ENCODE measurements around the gene RNF133.

RNF133 gene

GRCh38 chr7:122699017-122699416 is at the start of gene RNF133:
Gene RNF133, minus strand, starts transcription at chr7:122699117. Its CDS starts 199 bp downstream, at chr7:122698918.
- DNase-seq = no peak

- no peak for DNase-seq
These were observed 49.3 kb upstream of the RNF133 start for GRCh38 chr7:122748195-122748594.

- DNase-seq = no peak
These were observed 48.0 kb upstream of the RNF133 start for GRCh38 chr7:122746948-122747347.

- DNase-seq = no peak
These were observed 44.3 kb upstream of the RNF133 start for GRCh38 chr7:122743211-122743610.

GRCh38 chr7:122738947-122739346 is 40.0 kb upstream of the RNF133 start:
- no peak for DNase-seq

- no peak for DNase-seq
These were observed 37.3 kb upstream of the RNF133 start for GRCh38 chr7:122736183-122736582.

- no peak for DNase-seq
These were observed 28.8 kb upstream of the RNF133 start for GRCh38 chr7:122727759-122728158.

GRCh38 chr7:122727354-122727753 is 28.4 kb upstream of the RNF133 start:
- no peak for DNase-seq

GRCh38 chr7:122726881-122727280 is 28.0 kb upstream of the RNF133 start:
- no peak for DNase-seq

- no peak for DNase-seq
These were observed 25.4 kb upstream of the RNF133 start for GRCh38 chr7:122724366-122724765.

- no peak for DNase-seq
These were observed 20.2 kb upstream of the RNF133 start for GRCh38 chr7:122719010-122719578.

GRCh38 chr7:122717356-122718089 is 18.6 kb upstream of the RNF133 start:
- DNase-seq = no peak

- DNase-seq = no peak
These were observed 16.3 kb upstream of the RNF133 start for GRCh38 chr7:122715183-122715582.

GRCh38 chr7:122710916-122711315 is 12.0 kb upstream of the RNF133 start:
- no peak for DNase-seq

GRCh38 chr7:122709930-122710646 is 11.2 kb upstream of the RNF133 start:
- DNase-seq = no peak

GRCh38 chr7:122706836-122707235 is 7.9 kb upstream of the RNF133 start:
- DNase-seq = no peak

GRCh38 chr7:122702872-122703510 is 4.1 kb upstream of the RNF133 start, which contains the start of gene RNF148:
Gene RNF148, minus strand, starts transcription at chr7:122702922. Its CDS starts 172 bp downstream, at chr7:122702750.
- no peak for DNase-seq

- no peak for DNase-seq
These were observed 3.1 kb downstream of the RNF133 start for GRCh38 chr7:122695816-122696215.

- DNase-seq = no peak
These were observed 4.2 kb downstream of the RNF133 start for GRCh38 chr7:122694697-122695096.

- DNase-seq = no peak
These were observed 6.1 kb downstream of the RNF133 start for GRCh38 chr7:122692769-122693309.

GRCh38 chr7:122691569-122692235 is 7.2 kb downstream of the RNF133 start:
- no peak for DNase-seq

- no peak for DNase-seq
These were observed 9.4 kb downstream of the RNF133 start for GRCh38 chr7:122689346-122690109.
